H1 (cell line): ENCODE data around the gene KRT83. TPM values are rescaled to one million over a fixed set of nuclear protein-coding genes. Genes with fewer than 3 reads are reported as not detected.

Experiments
- CHD7 ChIP-seq: fragments of 300-600 bp; sonication (generic); IDR thresholded peaks from 2 replicates; pipeline ENCODE4 v1.7.1; 2012; ENCODE audit warnings: low read length, moderate library complexity, mild to moderate bottlenecking, inconsistent platforms; ENCODE audit not compliant: insufficient replicate concordance
- CTBP2 ChIP-seq: IDR thresholded peaks from 2 replicates; pipeline ENCODE4 v1.7.0; 2011; ENCODE audit warnings: borderline replicate concordance, mild to moderate bottlenecking, moderate library complexity, mixed read lengths, low read length; ENCODE audit not compliant: insufficient read depth, insufficient read length
- TEAD4 ChIP-seq: IDR thresholded peaks from 2 replicates; pipeline ENCODE4 v1.6.1; 2012; ENCODE audit warnings: low read depth, low read length, inconsistent platforms, mixed read lengths
- polyA plus RNA-seq, 7 experiments: library from polyadenylated mRNA; depleted of rRNA in 3 of 7; stranded (reverse) in 5 of 7; unstranded in 2 of 7; fragments of >200 nt in 5 of 7; fragments of 200-250 nt in 2 of 7; gene quantifications; 1 replicate in 5 of 7; 2 replicates in 1 of 7; 4 replicates in 1 of 7; pipeline versions ENCODE4 v1.2.1 to v1.2.3, GENCODE V29; 2011 to 2013; ENCODE audit warnings: missing spikeins in 2 of 7, mixed read lengths in 2 of 7
- total RNA-seq: library from RNA; stranded (reverse); fragmentation: NEBNext Ultra II Directional; extraction: Animal tissue kit (Norgen Biotek cat#: 25700); gene quantifications from 2 replicates; pipeline ENCODE4 v1.2.1, GENCODE V29; 2021

The KRT83 gene
- total and polyA plus RNA-seq, 2 of the 8 experiments (the other 6 are each of a cell fraction or from before 2014, with no cell fraction given) = not detected

GRCh38 chr12:52267266-52267665 is 53.9 kb downstream of the KRT83 start (continued):
- no peak for TF ChIP-seq CTBP2
- no peak for TF ChIP-seq TEAD4
- no peak for TF ChIP-seq CHD7
